Lower leg skin (tissue), 4 donors: ENCODE measurements around the gene ANXA10. TPM values are rescaled to one million over a fixed set of nuclear protein-coding genes. Genes with fewer than 3 reads are reported as not detected.
"Not testable (repeated sequence)": the region's sequence is repeated elsewhere in the genome, so short reads cannot be mapped to it uniquely, and the experiment has no call there.

Experiments
- DNase-seq, 2 donors: peaks; one replicate each; pipeline ENCODE4 v3.0.0-alpha.2; 2019; ENCODE audit warnings: low spot score in 2 of 2
- H3K4me3 ChIP-seq: fragments of 200-600 bp; sonication (generic); 2 replicates; pipeline ENCODE4 v1.5.1; 2017; ENCODE audit warnings: mild to moderate bottlenecking, low read depth; ENCODE audit not compliant: poor library complexity, severe bottlenecking
- CTCF ChIP-seq, 3 donors: fragments of 450-650 bp; IDR thresholded peaks; one replicate each; pipeline ENCODE4 v1.5.1; 2016; ENCODE audit warnings: antibody characterized with exemption in 3 of 3, mild to moderate bottlenecking in 3 of 3, moderate library complexity in 2 of 3
- POLR2A ChIP-seq, 2 donors: fragments of 450-650 bp; IDR thresholded peaks; one replicate each; pipeline ENCODE4 v1.6.1; 2016 to 2017; ENCODE audit warnings: antibody characterized with exemption in 2 of 2, mild to moderate bottlenecking in 1 of 2, moderate library complexity in 1 of 2
- WGBS, 2 donors: methylation state at CpG; one replicate each; pipeline ENCODE4 v1.1.5; 2018; 5-methylcytosine and 5-hydroxymethylcytosine counted together
- intact Hi-C: fragments of 100-400 bp; cut with DNase I; formaldehyde crosslinking; loops from one replicate; pipeline ENCODE4 v1.15.0; 2023; ENCODE audit warnings: low total_unique reads
- total RNA-seq, 4 donors: library from RNA; depleted of rRNA; stranded (reverse); fragments of >200 nt; gene quantifications; one replicate each; pipeline ENCODE4 v1.1.0, GENCODE V29; 2016

Gene ANXA10
- total RNA-seq, 4 donors from 2014 or later: not detected

GRCh38 chr4:168097161-168097560, 4.8 kb downstream of the ANXA10 start:
- no peak overlapping the region for H3K4me3 ChIP-seq
- TF ChIP-seq POLR2A (IDR thresholded peaks at IDR 0.05): no peak
- WGBS, 2 donors: 65 to 66% methylated on average over 2 of the region's 2 CpGs
- intact Hi-C loops: no loop called here
- no peak for DNase-seq

- no peak overlapping the region for H3K4me3 ChIP-seq
- 48 to 56% methylated on average over 1 of the region's 1 CpG for WGBS, 2 donors
- TF ChIP-seq POLR2A (IDR thresholded peaks at IDR 0.05) (no peak), CTCF (IDR thresholded peaks at IDR 0.05) (no peak)
- intact Hi-C loops: no loop called here
- no peak for DNase-seq
These were observed 5.9 kb downstream of the ANXA10 start for GRCh38 chr4:168098248-168098717.

- no peak overlapping the region for H3K4me3 ChIP-seq
- DNase-seq: no peak
- intact Hi-C loops: no loop called here
- 90 to 92% methylated on average over 3 of the region's 3 CpGs for WGBS, 2 donors
- TF ChIP-seq CTCF (IDR thresholded peaks at IDR 0.05): no peak
These were observed 6.9 kb downstream of the ANXA10 start for GRCh38 chr4:168099195-168099594.

- DNase-seq: no peak
- TF ChIP-seq CTCF (IDR thresholded peaks at IDR 0.05) (no peak), POLR2A (IDR thresholded peaks at IDR 0.05) (no peak)
- intact Hi-C loops: no loop called here
- WGBS, 2 donors: 65 to 91% methylated on average over 1 of the region's 1 CpG
- H3K4me3 ChIP-seq: no peak overlapping the region
These were observed 8.7 kb downstream of the ANXA10 start for GRCh38 chr4:168101026-168101425.

GRCh38 chr4:168102403-168102802, 10.1 kb downstream of the ANXA10 start:
- H3K4me3 ChIP-seq: no peak overlapping the region
- no peak for TF ChIP-seq POLR2A (IDR thresholded peaks at IDR 0.05)
- TF ChIP-seq CTCF (IDR thresholded peaks at IDR 0.05): no peak
- intact Hi-C loops: no loop called here
- DNase-seq: no peak
- 90 to 94% methylated on average over 3 of the region's 3 CpGs for WGBS, 2 donors

- H3K4me3 ChIP-seq: no peak overlapping the region
- no peak for TF ChIP-seq POLR2A (IDR thresholded peaks at IDR 0.05)
- DNase-seq: no peak
- intact Hi-C loops: no loop called here
These were observed 17.2 kb downstream of the ANXA10 start for GRCh38 chr4:168109527-168109926.

- intact Hi-C loops, H3K4me3 ChIP-seq, DNase-seq: not testable (repeated sequence)
- WGBS, 2 donors: 64 to 73% methylated on average over 1 of the region's 1 CpG
These were observed 20.7 kb downstream of the ANXA10 start for GRCh38 chr4:168113059-168113458.
